GM21360 (cell line): Measurements from ENCODE around the gene RPS25.
"Not testable (repeated sequence)": the region's sequence is repeated elsewhere in the genome, so short reads cannot be mapped to it uniquely, and the experiment has no call there.

ENCODE experiments used
- ATAC-seq: cut with Tn5 transposase; IDR thresholded peaks from one replicate; pipeline ENCODE4 v1.9.1; 2021; ENCODE audit warnings: mild to moderate bottlenecking, moderate library complexity; ENCODE audit not compliant: unreplicated experiment

Gene RPS25

GRCh38 chr11:119039471-119039870 lies 21.3 kb upstream of the RPS25 start:
- not testable (repeated sequence) for ATAC-seq

- ATAC-seq: no peak
These were observed 20.7 kb upstream of the RPS25 start for GRCh38 chr11:119038884-119039283.

GRCh38 chr11:119034813-119035212 lies 16.7 kb upstream of the RPS25 start:
- ATAC-seq: no peak

GRCh38 chr11:119033421-119033820 lies 15.3 kb upstream of the RPS25 start:
- not testable (repeated sequence) for ATAC-seq

GRCh38 chr11:119031912-119032280 lies 13.8 kb upstream of the RPS25 start:
- no peak for ATAC-seq

- peak; percentile 88 for ATAC-seq
These were observed 12.3 kb upstream of the RPS25 start, which contains the start of gene SLC37A4 for GRCh38 chr11:119030329-119031047. SLC37A4 (minus strand) TSS chr11:119030877.

- ATAC-seq: peak; percentile 9
These were observed 11.8 kb upstream of the RPS25 start for GRCh38 chr11:119030029-119030328.

- ATAC-seq: peak; percentile 16
These were observed 11.3 kb upstream of the RPS25 start for GRCh38 chr11:119029340-119030028.

- ATAC-seq: no peak
These were observed 10.9 kb upstream of the RPS25 start for GRCh38 chr11:119029069-119029339.

GRCh38 chr11:119028346-119029068 lies 10.4 kb upstream of the RPS25 start:
- ATAC-seq: no peak

GRCh38 chr11:119027561-119028345 lies 9.6 kb upstream of the RPS25 start:
- ATAC-seq: no peak

GRCh38 chr11:119026970-119027369 lies 8.8 kb upstream of the RPS25 start:
- no peak for ATAC-seq

- no peak for ATAC-seq
These were observed 8.0 kb upstream of the RPS25 start for GRCh38 chr11:119025978-119026766.

- ATAC-seq: no peak
These were observed 7.4 kb upstream of the RPS25 start for GRCh38 chr11:119025541-119025940.

- no peak for ATAC-seq
These were observed 6.9 kb upstream of the RPS25 start for GRCh38 chr11:119025099-119025473.

GRCh38 chr11:119024430-119025098 lies 6.4 kb upstream of the RPS25 start:
- ATAC-seq: no peak

- no peak for ATAC-seq
These were observed 5.6 kb upstream of the RPS25 start for GRCh38 chr11:119023741-119024140.

- no peak for ATAC-seq
These were observed 3.5 kb upstream of the RPS25 start for GRCh38 chr11:119021631-119022030.

- no peak for ATAC-seq
These were observed 1.9 kb upstream of the RPS25 start for GRCh38 chr11:119019996-119020395.

- not testable (repeated sequence) for ATAC-seq
These were observed 766 bp downstream of the RPS25 start for GRCh38 chr11:119017377-119017776.
